PFSK-1 (cell line): ENCODE results near the gene HECTD4.

Experiments used
- FOXP2 ChIP-seq: optimal IDR thresholded peaks from 2 replicates; pipeline ENCODE3; 2011; ENCODE audit warnings: borderline replicate concordance, control low read depth, inconsistent platforms; ENCODE audit not compliant: insufficient read depth; ENCODE audit errors: extremely low read length, extremely low read depth
- POLR2AphosphoS5 ChIP-seq: IDR thresholded peaks from 2 replicates; pipeline ENCODE4 v1.6.1; 2012; ENCODE audit warnings: low read depth, mild to moderate bottlenecking, control low read depth, low read length, moderate library complexity
- SIN3A ChIP-seq: IDR thresholded peaks from 2 replicates; pipeline ENCODE4 v1.6.1; 2012; ENCODE audit warnings: mild to moderate bottlenecking, low read length, moderate library complexity, borderline replicate concordance; ENCODE audit not compliant: insufficient read depth
- TAF1 ChIP-seq: IDR thresholded peaks from 2 replicates; pipeline ENCODE4 v1.6.1; 2012; ENCODE audit warnings: low read length, control low read depth, borderline replicate concordance; ENCODE audit not compliant: insufficient read depth
- TF ChIP-seq, protein P1 (sequence below), 2 experiments: IDR thresholded peaks; 2 replicates each; pipeline versions ENCODE4 v1.6.1 to v1.8.0; 2011 to 2012; ENCODE audit warnings: low read depth in 2 of 2, low read length in 2 of 2, control low read depth in 1 of 2, inconsistent platforms in 1 of 2, mild to moderate bottlenecking in 1 of 2, moderate library complexity in 1 of 2; ENCODE audit not compliant: insufficient read depth in 1 of 2

Gene HECTD4

DNA sequence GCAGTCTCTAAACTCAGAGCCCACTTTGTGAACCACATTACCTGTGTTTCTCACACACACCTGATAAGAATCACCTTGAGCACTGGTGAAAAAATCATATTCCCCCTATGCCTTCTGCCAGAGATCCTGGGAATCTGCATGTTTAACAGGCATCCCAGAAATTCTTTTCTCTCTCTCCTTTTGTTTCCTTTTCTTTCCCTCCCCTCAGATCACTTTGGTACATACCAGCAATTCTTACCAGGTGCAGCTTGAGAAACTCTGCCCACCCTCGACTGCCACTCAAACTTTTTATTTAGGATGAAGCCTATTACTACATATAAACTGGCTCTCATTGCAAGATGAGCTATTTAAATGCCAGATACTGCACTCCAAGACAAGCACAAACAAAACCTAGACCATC lies 36.0 kb downstream of the HECTD4 start:
- no peak for TF ChIP-seq SIN3A
- TF ChIP-seq TAF1 = no peak
- no peak for TF ChIP-seq POLR2AphosphoS5
- TF ChIP-seq, protein P1, sequence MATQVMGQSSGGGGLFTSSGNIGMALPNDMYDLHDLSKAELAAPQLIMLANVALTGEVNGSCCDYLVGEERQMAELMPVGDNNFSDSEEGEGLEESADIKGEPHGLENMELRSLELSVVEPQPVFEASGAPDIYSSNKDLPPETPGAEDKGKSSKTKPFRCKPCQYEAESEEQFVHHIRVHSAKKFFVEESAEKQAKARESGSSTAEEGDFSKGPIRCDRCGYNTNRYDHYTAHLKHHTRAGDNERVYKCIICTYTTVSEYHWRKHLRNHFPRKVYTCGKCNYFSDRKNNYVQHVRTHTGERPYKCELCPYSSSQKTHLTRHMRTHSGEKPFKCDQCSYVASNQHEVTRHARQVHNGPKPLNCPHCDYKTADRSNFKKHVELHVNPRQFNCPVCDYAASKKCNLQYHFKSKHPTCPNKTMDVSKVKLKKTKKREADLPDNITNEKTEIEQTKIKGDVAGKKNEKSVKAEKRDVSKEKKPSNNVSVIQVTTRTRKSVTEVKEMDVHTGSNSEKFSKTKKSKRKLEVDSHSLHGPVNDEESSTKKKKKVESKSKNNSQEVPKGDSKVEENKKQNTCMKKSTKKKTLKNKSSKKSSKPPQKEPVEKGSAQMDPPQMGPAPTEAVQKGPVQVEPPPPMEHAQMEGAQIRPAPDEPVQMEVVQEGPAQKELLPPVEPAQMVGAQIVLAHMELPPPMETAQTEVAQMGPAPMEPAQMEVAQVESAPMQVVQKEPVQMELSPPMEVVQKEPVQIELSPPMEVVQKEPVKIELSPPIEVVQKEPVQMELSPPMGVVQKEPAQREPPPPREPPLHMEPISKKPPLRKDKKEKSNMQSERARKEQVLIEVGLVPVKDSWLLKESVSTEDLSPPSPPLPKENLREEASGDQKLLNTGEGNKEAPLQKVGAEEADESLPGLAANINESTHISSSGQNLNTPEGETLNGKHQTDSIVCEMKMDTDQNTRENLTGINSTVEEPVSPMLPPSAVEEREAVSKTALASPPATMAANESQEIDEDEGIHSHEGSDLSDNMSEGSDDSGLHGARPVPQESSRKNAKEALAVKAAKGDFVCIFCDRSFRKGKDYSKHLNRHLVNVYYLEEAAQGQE (IDR thresholded peaks at IDR 0.05; ENCODE audit: insufficient read depth in 1 of 2, low read depth in 2 of 2, low read length in 2 of 2) = no peak
- no peak for TF ChIP-seq FOXP2

DNA sequence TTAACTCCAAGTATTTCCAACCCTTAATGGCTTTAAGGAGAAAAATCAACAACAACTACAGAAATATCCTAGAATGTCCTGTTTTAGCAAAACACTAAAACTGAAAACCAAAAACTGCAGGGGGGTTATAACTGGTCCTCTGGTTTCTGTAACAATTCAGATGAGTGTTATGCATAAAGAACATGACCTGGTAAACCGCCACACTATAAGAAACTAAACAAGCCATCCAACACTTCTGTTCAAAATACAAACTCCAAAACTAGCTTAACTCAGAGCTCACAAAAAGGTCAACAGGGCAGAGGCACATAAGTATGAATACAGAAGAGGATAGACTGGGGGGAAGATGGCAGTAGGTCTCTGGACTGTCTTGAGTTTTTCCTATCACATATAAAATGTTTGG lies 38.0 kb downstream of the HECTD4 start:
- no peak for TF ChIP-seq TAF1
- TF ChIP-seq FOXP2 = no peak
- TF ChIP-seq, protein P1 (IDR thresholded peaks at IDR 0.05; ENCODE audit: insufficient read depth in 1 of 2, low read depth in 2 of 2, low read length in 2 of 2) = no peak
- no peak for TF ChIP-seq POLR2AphosphoS5
- no peak for TF ChIP-seq SIN3A

DNA sequence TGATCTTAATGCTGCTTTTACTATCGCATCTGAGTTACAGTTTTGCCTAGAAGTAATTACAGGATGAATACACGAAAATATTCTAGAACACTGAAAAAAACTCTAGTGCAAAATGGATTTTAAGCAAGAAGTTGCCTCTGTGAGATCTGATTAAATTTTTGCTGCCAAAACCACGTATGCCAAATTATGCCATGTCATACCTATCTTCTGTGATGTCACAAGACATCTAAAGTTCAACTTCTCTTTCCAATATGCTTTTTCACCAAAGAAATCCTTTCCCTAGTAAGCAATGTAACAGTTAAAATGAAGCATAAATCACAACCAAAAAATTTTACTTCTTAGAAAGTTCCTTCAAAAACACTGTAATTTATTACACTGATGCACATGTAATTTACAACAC lies 39.6 kb downstream of the HECTD4 start:
- TF ChIP-seq POLR2AphosphoS5 = no peak
- TF ChIP-seq, protein P1 (IDR thresholded peaks at IDR 0.05; ENCODE audit: insufficient read depth in 1 of 2, low read depth in 2 of 2, low read length in 2 of 2) = no peak
- TF ChIP-seq SIN3A = no peak
- no peak for TF ChIP-seq FOXP2
- TF ChIP-seq TAF1 = no peak

DNA sequence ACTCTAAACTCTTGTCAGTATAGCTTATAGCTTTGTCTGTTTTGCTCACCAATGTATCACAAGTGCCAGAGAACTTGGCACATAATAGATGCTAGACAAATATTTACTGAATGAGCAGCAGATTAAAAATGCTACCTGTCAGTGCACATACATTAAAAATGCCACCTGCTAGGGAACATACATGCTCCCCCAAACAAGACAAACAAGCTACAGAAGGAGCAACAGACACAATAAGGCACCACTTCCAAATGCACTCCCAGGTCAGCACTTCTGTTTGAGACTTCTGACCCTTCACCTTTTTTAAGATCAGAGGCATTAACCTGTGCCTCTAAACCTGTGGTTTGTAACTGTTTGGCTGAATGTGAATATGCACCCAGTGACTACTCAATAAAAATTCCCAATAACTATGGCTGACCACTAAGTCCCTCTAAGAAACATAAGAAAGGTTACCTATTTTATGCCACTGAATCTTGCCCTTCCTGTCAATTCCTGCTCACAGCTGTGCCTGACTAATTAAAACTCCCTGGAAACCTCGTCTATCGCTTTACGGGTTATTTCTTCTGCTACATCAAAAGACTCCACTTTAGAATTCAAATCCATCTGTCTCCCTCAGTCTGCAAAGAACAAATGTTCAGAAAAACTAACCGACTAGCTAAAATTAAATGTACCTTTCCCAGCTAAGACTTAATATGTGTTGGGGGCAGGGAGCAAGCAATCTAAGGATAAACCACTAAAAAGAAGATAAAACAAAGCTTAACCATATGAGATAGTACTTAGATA lies 41.0 kb downstream of the HECTD4 start:
- no peak for TF ChIP-seq FOXP2
- TF ChIP-seq, protein P1 (IDR thresholded peaks at IDR 0.05; ENCODE audit: insufficient read depth in 1 of 2, low read depth in 2 of 2, low read length in 2 of 2) = no peak
- TF ChIP-seq SIN3A = no peak
- no peak for TF ChIP-seq TAF1
- TF ChIP-seq POLR2AphosphoS5 = no peak
